Colonic mucosa (tissue), 4 donors: ENCODE results near the gene MYOF. TPM values are rescaled to one million over a fixed set of nuclear protein-coding genes. Genes with fewer than 3 reads are reported as not detected.

Experiments
- DNase-seq: peaks from one replicate; pipeline ENCODE4 v3.0.0-alpha.2; 2020
- H3K27ac ChIP-seq: fragments of 200-600 bp; one replicate; pipeline ENCODE4 v1.8.0; 2021
- H3K27me3 ChIP-seq: fragments of 200-600 bp; one replicate; pipeline ENCODE4 v1.8.0; 2021
- H3K36me3 ChIP-seq: fragments of 200-600 bp; one replicate; pipeline ENCODE4 v1.8.0; 2021
- H3K4me1 ChIP-seq: fragments of 200-600 bp; one replicate; pipeline ENCODE4 v1.8.0; 2021; ENCODE audit warnings: mild to moderate bottlenecking
- H3K4me3 ChIP-seq: fragments of 200-600 bp; one replicate; pipeline ENCODE4 v1.8.0; 2021
- H3K9ac ChIP-seq, 2 donors: one replicate each; pipeline ENCODE4 v1.7.0; 2013; ENCODE audit warnings: control low read depth in 2 of 2, low read depth in 2 of 2, low read length in 2 of 2
- H3K9me3 ChIP-seq: fragments of 200-600 bp; one replicate; pipeline ENCODE4 v1.8.0; 2021
- CTCF ChIP-seq: fragments of 200-600 bp; IDR thresholded peaks from one replicate; pipeline ENCODE4 v1.8.0; 2022; ENCODE audit warnings: antibody characterized with exemption, mild to moderate bottlenecking
- intact Hi-C: fragments of 100-400 bp; cut with DNase I; formaldehyde crosslinking; loops from one replicate; pipeline ENCODE4 v1.14.1; 2022
- total RNA-seq, 2 donors: library from RNA; stranded (reverse); fragmentation: NEBNext Ultra II Directional in 1 of 2; extraction: Animal tissue kit (Norgen Biotek cat#: 25700) in 1 of 2; gene quantifications; one replicate each; pipeline ENCODE4 v1.2.1, GENCODE V29; 2021
- donor health status: healthy.
- donor health status: DM: no; HTN: no; CAD: no.
- donor health status: DM: no; HTN: no; CAD: no.

The MYOF gene
- total RNA-seq, 2 donors from 2014 or later, result 88.1 to 90.9 TPM

- Histone ChIP-seq H3K36me3 (no peaks in the 10 kb centered on the region), H3K4me1 (peaks cover 5% of the 10 kb centered on the region), H3K27me3 (no peaks in the 10 kb centered on the region), H3K9me3 (no peaks in the 10 kb centered on the region), H3K27ac (no peak overlapping the region), H3K9ac (no peak overlapping the region), H3K4me3 (no peak overlapping the region)
- DNase-seq, result no peak
- intact Hi-C loops, result no loop called here
- no peak for TF ChIP-seq CTCF
Observed at GRCh38 chr10:93456480-93456879, 25.7 kb downstream of the MYOF start.

GRCh38 chr10:93454736-93455135 lies 27.4 kb downstream of the MYOF start:
- no peak overlapping the region for H3K4me3 ChIP-seq
- H3K27ac ChIP-seq, result no peak overlapping the region
- DNase-seq, result no peak
- H3K27me3 ChIP-seq, result no peaks in the 10 kb centered on the region
- H3K9me3 ChIP-seq, result no peaks in the 10 kb centered on the region
- H3K36me3 ChIP-seq, result no peaks in the 10 kb centered on the region
- intact Hi-C loops, result no loop called here
- TF ChIP-seq CTCF, result no peak
- no peak overlapping the region for H3K9ac ChIP-seq
- peaks cover 5% of the 10 kb centered on the region for H3K4me1 ChIP-seq

GRCh38 chr10:93454146-93454545 lies 28.0 kb downstream of the MYOF start:
- no peaks in the 10 kb centered on the region for H3K27me3 ChIP-seq
- H3K27ac ChIP-seq, result no peak overlapping the region
- no peak overlapping the region for H3K9ac ChIP-seq
- TF ChIP-seq CTCF, result no peak
- H3K4me3 ChIP-seq, result no peak overlapping the region
- no peak for DNase-seq
- no peaks in the 10 kb centered on the region for H3K9me3 ChIP-seq
- intact Hi-C loops, result no loop called here
- H3K4me1 ChIP-seq, result no peaks in the 10 kb centered on the region
- H3K36me3 ChIP-seq, result no peaks in the 10 kb centered on the region

GRCh38 chr10:93452143-93452542 lies 30.0 kb downstream of the MYOF start:
- no peak for TF ChIP-seq CTCF
- Histone ChIP-seq H3K4me3 (no peak overlapping the region), H3K4me1 (no peaks in the 10 kb centered on the region), H3K27me3 (no peaks in the 10 kb centered on the region), H3K9me3 (no peaks in the 10 kb centered on the region), H3K27ac (no peak overlapping the region), H3K36me3 (no peaks in the 10 kb centered on the region), H3K9ac (no peak overlapping the region)
- no peak for DNase-seq
- intact Hi-C loops, result no loop called here

- Histone ChIP-seq H3K36me3 (no peaks in the 10 kb centered on the region), H3K4me3 (no peak overlapping the region), H3K27ac (no peak overlapping the region), H3K9me3 (no peaks in the 10 kb centered on the region), H3K4me1 (no peaks in the 10 kb centered on the region), H3K9ac (no peak overlapping the region), H3K27me3 (no peaks in the 10 kb centered on the region)
- intact Hi-C loops, result no loop called here
- no peak for TF ChIP-seq CTCF
- no peak for DNase-seq
Observed at GRCh38 chr10:93451244-93451947, 30.7 kb downstream of the MYOF start.
